Right lobe of liver (tissue), 6 donors: ENCODE results near the gene USP48. TPM values are rescaled to one million over a fixed set of nuclear protein-coding genes. Genes with fewer than 3 reads are reported as not detected.

ENCODE experiments used
- ATAC-seq, 4 donors: fragments of 200-7000 bp; cut with Tn5 transposase; one replicate each; pipeline ENCODE4 v1.9.1; 2020; ENCODE audit warnings: mild to moderate bottlenecking in 4 of 4, moderate library complexity in 4 of 4
- DNase-seq, 3 donors: peaks; one replicate each; pipeline ENCODE4 v3.0.0-alpha.2; 2020
- H3K27ac ChIP-seq, 3 donors: fragments of 200-600 bp; one replicate each; pipeline ENCODE4 v1.8.0; 2022
- H3K27me3 ChIP-seq, 2 donors: fragments of 200-600 bp; one replicate each; pipeline ENCODE4 v1.8.0; 2022
- H3K36me3 ChIP-seq, 4 donors: fragments of 200-600 bp; sonication (generic) in 1 of 4; one replicate each; pipeline versions ENCODE4 v1.5.1 to v1.8.0; 2017 to 2022; ENCODE audit warnings: control low read depth in 1 of 4
- H3K4me1 ChIP-seq, 4 donors: fragments of 200-600 bp; sonication (generic) in 1 of 4; one replicate each; pipeline versions ENCODE4 v1.5.1 to v1.8.0; 2017 to 2022; ENCODE audit warnings: control low read depth in 1 of 4
- H3K4me3 ChIP-seq, 3 donors: fragments of 200-600 bp; one replicate each; pipeline ENCODE4 v1.8.0; 2022
- H3K9me3 ChIP-seq, 4 donors: fragments of 200-600 bp; sonication (generic) in 1 of 4; one replicate each; pipeline versions ENCODE4 v1.5.1 to v1.8.0; 2017 to 2022; ENCODE audit warnings: control low read depth in 1 of 4
- POLR2A ChIP-seq: fragments of 450-650 bp; IDR thresholded peaks from one replicate; pipeline ENCODE4 v1.6.1; 2017; ENCODE audit warnings: antibody characterized with exemption, mild to moderate bottlenecking
- WGBS: methylation state at CpG from one replicate; pipeline ENCODE4 v1.1.6; 2018; ENCODE audit warnings: low coverage, low lambda C conversion rate; ENCODE audit not compliant: insufficient coverage; ENCODE audit errors: missing lambda C conversion rate; 5-methylcytosine and 5-hydroxymethylcytosine counted together
- intact Hi-C, 2 donors: fragments of 100-400 bp; cut with DNase I; formaldehyde crosslinking; loops; one replicate each; pipeline versions ENCODE4 v1.11.2 to v1.14.1; 2022
- total RNA-seq, 6 experiments: library from RNA; depleted of rRNA in 2 of 6; stranded (reverse); fragments of >200 nt in 2 of 6; fragmentation: NEBNext Ultra II Directional in 3 of 6; extraction: Animal tissue kit (Norgen Biotek cat#: 25700) in 3 of 6; gene quantifications; one replicate each; pipeline versions ENCODE4 v1.1.0 to v1.2.4, GENCODE V29; 2016 to 2023
- TF ChIP-seq, protein P1 (sequence below), 4 donors: fragments of 200-600 bp in 3 of 4; fragments of 450-650 bp in 1 of 4; IDR thresholded peaks; one replicate each; pipeline versions ENCODE4 v1.5.1 to v1.8.0; 2016 to 2022; ENCODE audit warnings: antibody characterized with exemption in 4 of 4, mild to moderate bottlenecking in 2 of 4
- donor health status: DM: no; HTN: yes; CAD: no.
- donor health status: DM: no; HTN: no; CAD: no.
- donor health status: DM: no; HTN: no; CAD: no.
- donor health status: DM: no; HTN: yes; CAD: no.
- donor health status: DM: no; HTN: yes; CAD: no.

The USP48 gene
- total RNA-seq, 6 experiments from 2014 or later = 21.3 to 24.5 (median 22.8) TPM

DNA sequence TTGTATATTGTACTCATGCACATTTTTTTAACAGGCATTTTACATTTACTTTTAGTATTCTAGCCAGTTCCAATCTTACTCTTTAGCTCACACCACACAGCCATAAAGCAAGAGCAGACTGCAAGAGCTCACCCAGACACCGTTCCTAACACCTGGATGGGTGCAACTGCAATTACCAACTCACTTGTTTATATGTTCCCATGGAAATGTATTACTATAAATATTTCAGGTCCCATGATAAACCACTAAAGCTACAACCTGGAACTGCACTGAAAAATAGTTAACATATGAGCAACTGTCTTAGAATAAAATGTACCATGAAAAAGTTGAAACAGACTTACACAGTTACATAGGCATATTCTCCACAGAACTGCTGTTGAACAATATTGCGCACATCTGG, 30.8 kb downstream of the USP48 start:
- no peak for TF ChIP-seq POLR2A
- TF ChIP-seq, protein P1, sequence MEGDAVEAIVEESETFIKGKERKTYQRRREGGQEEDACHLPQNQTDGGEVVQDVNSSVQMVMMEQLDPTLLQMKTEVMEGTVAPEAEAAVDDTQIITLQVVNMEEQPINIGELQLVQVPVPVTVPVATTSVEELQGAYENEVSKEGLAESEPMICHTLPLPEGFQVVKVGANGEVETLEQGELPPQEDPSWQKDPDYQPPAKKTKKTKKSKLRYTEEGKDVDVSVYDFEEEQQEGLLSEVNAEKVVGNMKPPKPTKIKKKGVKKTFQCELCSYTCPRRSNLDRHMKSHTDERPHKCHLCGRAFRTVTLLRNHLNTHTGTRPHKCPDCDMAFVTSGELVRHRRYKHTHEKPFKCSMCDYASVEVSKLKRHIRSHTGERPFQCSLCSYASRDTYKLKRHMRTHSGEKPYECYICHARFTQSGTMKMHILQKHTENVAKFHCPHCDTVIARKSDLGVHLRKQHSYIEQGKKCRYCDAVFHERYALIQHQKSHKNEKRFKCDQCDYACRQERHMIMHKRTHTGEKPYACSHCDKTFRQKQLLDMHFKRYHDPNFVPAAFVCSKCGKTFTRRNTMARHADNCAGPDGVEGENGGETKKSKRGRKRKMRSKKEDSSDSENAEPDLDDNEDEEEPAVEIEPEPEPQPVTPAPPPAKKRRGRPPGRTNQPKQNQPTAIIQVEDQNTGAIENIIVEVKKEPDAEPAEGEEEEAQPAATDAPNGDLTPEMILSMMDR (IDR thresholded peaks at IDR 0.05) = no peak
- Histone ChIP-seq H3K4me3 (no peak overlapping the region), H3K36me3 (peaks cover 0 to 62% (median 13%) of the 10 kb centered on the region in 4 donors), H3K27me3 (no peaks in the 10 kb centered on the region), H3K9me3 (no peaks in the 10 kb centered on the region), H3K4me1 (no peaks in the 10 kb centered on the region), H3K27ac (no peak overlapping the region)
- 96% methylated on average over 2 of the region's 2 CpGs for WGBS
- DNase-seq (no peak), ATAC-seq (no peak)
- intact Hi-C loops = no loop called here

DNA sequence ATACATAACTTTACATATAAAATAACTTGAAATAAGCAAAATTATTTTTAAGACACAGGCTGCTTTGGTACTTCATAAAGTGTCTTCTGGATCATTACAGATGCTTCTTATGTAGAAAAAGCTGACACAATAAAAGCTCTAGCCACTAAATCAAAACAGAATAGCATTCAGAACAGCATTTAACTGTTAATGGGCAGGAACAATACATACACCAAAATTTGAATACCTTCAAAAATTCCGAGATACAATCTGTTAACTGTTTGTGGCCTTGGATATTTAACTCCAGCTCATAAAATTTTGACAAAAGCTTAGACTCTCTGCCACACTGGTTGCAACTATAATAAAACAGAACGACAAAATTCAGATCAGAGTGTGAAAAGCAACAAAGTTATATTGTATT, 31.7 kb downstream of the USP48 start:
- intact Hi-C loops = no loop called here
- Histone ChIP-seq H3K36me3 (peaks cover 0 to 65% (median 13%) of the 10 kb centered on the region in 4 donors), H3K9me3 (no peaks in the 10 kb centered on the region), H3K4me3 (no peak overlapping the region), H3K27ac (no peak overlapping the region), H3K27me3 (no peaks in the 10 kb centered on the region), H3K4me1 (no peaks in the 10 kb centered on the region)
- ATAC-seq (no peak), DNase-seq (no peak)
- no peak for TF ChIP-seq POLR2A
- 87% methylated on average over 2 of the region's 2 CpGs for WGBS

DNA sequence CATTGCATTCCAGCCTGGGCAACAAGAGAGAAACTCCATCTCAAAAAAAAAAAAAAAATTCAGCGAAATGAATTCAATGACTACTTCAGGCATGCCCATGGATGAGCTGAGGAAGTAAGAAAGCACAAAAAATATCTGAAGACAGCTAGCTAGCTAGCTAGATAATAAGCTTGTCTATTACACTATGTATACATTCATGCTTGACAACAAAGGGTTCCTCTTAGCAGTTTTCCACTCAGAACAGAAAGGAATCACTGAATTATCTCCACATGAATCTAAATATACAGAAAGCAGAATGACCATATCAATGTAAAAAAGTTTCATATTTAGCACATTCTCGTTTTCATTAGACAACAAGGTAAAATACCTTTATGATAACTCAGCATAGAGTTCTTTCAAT, 32.1 kb downstream of the USP48 start:
- Histone ChIP-seq H3K36me3 (peaks cover 0 to 62% (median 13%) of the 10 kb centered on the region in 4 donors), H3K27ac (no peak overlapping the region), H3K9me3 (no peaks in the 10 kb centered on the region), H3K4me1 (no peaks in the 10 kb centered on the region), H3K27me3 (no peaks in the 10 kb centered on the region), H3K4me3 (no peak overlapping the region)
- 46% methylated on average over 2 of the region's 2 CpGs for WGBS
- TF ChIP-seq POLR2A = no peak
- TF ChIP-seq, protein P1 (IDR thresholded peaks at IDR 0.05) = no peak
- intact Hi-C loops = no loop called here
- DNase-seq (no peak), ATAC-seq (no peak)

DNA sequence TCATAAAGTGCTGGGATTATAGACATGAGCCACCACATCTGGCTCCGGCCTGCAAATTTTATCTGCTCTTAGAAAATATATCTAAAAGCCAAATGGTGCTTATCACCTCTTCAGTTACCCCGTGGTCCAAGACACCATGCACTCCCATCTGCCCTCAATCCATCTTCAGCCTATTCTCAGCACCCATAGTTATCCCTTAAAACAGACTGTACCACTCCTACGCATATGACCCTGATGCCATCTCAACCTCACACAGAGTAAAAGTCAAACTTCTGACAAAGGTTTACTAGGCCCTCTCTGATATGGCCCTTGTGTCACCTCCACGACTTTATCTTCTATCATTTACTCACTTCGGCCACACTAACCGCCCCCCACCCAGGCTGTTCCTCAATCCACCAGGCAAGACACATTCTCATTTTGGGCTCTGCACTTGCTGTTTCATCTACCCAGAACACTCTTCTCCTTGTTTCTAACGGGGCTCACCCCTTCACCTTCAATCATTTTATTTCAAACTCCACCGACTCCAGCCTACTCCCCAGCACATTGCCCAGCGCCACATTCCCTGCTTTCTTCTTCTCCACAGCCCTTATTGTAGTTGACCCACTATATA, 33.0 kb downstream of the USP48 start:
- ATAC-seq (no peak), DNase-seq (no peak)
- Histone ChIP-seq H3K4me1 (no peaks in the 10 kb centered on the region), H3K36me3 (peaks cover 0 to 62% (median 13%) of the 10 kb centered on the region in 4 donors), H3K4me3 (no peak overlapping the region), H3K27me3 (no peaks in the 10 kb centered on the region), H3K27ac (no peak overlapping the region), H3K9me3 (no peaks in the 10 kb centered on the region)
- TF ChIP-seq POLR2A = no peak
- TF ChIP-seq, protein P1 (IDR thresholded peaks at IDR 0.05) = no peak
- 80% methylated on average over 9 of the region's 9 CpGs for WGBS
- intact Hi-C loops = no loop called here

DNA sequence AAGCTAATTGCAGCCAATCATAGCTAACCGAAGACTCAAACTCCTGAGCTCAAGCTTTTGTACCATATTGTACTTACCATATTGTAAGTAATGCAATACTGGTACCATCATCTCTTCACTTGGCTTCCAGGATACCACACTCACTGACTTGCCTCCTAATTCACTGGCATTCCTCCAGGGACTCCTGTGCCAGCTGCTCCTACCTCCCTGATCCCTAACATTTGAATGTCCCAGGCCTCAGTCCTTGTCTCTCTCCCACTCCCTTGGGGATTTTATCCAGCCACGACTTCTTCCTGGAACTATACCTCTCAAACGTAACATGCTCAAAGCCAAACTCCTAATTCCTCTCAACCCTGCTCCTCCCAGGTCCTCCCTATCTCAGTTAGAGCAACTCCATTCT, 33.8 kb downstream of the USP48 start:
- TF ChIP-seq, protein P1 (IDR thresholded peaks at IDR 0.05) = no peak
- no peak for TF ChIP-seq POLR2A
- no peak overlapping the region for H3K4me3 ChIP-seq
- H3K9me3 ChIP-seq = no peaks in the 10 kb centered on the region
- WGBS = 91% methylated on average over 3 of the region's 3 CpGs
- H3K27ac ChIP-seq = no peak overlapping the region
- DNase-seq = no peak
- H3K4me1 ChIP-seq = no peaks in the 10 kb centered on the region
- ATAC-seq = no peak
- peaks cover 0 to 57% (median 7%) of the 10 kb centered on the region in 4 donors for H3K36me3 ChIP-seq
- no peaks in the 10 kb centered on the region for H3K27me3 ChIP-seq
- intact Hi-C loops = no loop called here
